GM10248 (cell line): Measurements from ENCODE around the gene GPR142.

Experiments
- CTCF ChIA-PET: fragments of 300-600 bp; sonication (Branson Sonifier 250); formaldehyde crosslinking; extraction: SDS; loops from one replicate; lab custom pipeline; 2021; ENCODE audit warnings: antibody characterized with exemption; lab: Yijun Ruan, JAX
- POLR2A ChIA-PET: fragments of 350-650 bp; sonication (Branson Sonifier 250); formaldehyde crosslinking; extraction: SDS; loops from one replicate; lab custom pipeline; 2020; ENCODE audit warnings: antibody characterized with exemption; lab: Yijun Ruan, JAX
- DNase-seq: peaks from one replicate; pipeline ENCODE4 v3.0.0; 2012; ENCODE audit errors: extremely low spot score
- CTCF ChIP-seq: IDR thresholded peaks from 2 replicates; pipeline ENCODE4 v1.5.1; 2012; ENCODE audit warnings: mild to moderate bottlenecking, low read depth; ENCODE audit errors: extremely low read depth, missing control alignments, control extremely low read depth

GPR142 gene

GRCh38 chr17:74328487-74328886 lies 38.8 kb upstream of the GPR142 start:
- ChIA-PET CTCF (interaction anchor here (1.5 to 1.7 kb wide), 2 partner anchors 26 to 39 kb away, joined by 4 to 6 read pairs; no protein-coding TSS in a partner anchor), POLR2A (no interaction called here)
- TF ChIP-seq CTCF: no peak
- DNase-seq: no peak

GRCh38 chr17:74329378-74329777 lies 37.9 kb upstream of the GPR142 start:
- POLR2A ChIA-PET: no interaction called here
- CTCF ChIA-PET: interaction anchor here (1.4 to 1.5 kb wide), 2 partner anchors 30 to 38 kb away, joined by 4 to 6 read pairs; no protein-coding TSS in a partner anchor

GRCh38 chr17:74330446-74330845 lies 36.9 kb upstream of the GPR142 start:
- DNase-seq: no peak
- TF ChIP-seq CTCF: no peak
- ChIA-PET POLR2A (no interaction called here), CTCF (interaction anchor here (0.7 to 1.6 kb wide), 2 partner anchors 21 to 37 kb away, joined by 3 to 4 read pairs; partner anchors contain the start of gene GPR142)

More at GRCh38 chr17:74329378-74329777, 37.9 kb upstream of the GPR142 start:
- TF ChIP-seq CTCF: no peak
- no peak for DNase-seq

GRCh38 chr17:74332017-74332650 lies 35.2 kb upstream of the GPR142 start:
- no peak for TF ChIP-seq CTCF
- DNase-seq: no peak
- ChIA-PET POLR2A (no interaction called here), CTCF (interaction anchor here (1.3 to 4.1 kb wide), 5 partner anchors 29 to 47 kb away, joined by 3 to 18 read pairs (median 7); partner anchors contain the start of genes BTBD17 and GPR142)

- ChIA-PET POLR2A (no interaction called here), CTCF (interaction anchor here (1.3 to 4.1 kb wide), 4 partner anchors 29 to 47 kb away, joined by 3 to 18 read pairs (median 8); partner anchors contain the start of genes BTBD17 and GPR142)
- no peak for TF ChIP-seq CTCF
- DNase-seq: no peak
Measured at GRCh38 chr17:74332763-74333283, 34.5 kb upstream of the GPR142 start.

GRCh38 chr17:74334393-74335039 lies 32.8 kb upstream of the GPR142 start:
- no peak for TF ChIP-seq CTCF
- CTCF ChIA-PET: interaction anchor here (1.0 to 4.1 kb wide), 3 partner anchors 23 to 34 kb away, joined by 3 to 18 read pairs (median 3); partner anchors contain the start of gene GPR142
- POLR2A ChIA-PET: no interaction called here

More at GRCh38 chr17:74334393-74335039, 32.8 kb upstream of the GPR142 start:
- DNase-seq: no peak
